ENCODE measurements around the gene ITPRIPL2.

Gene ITPRIPL2

GRCh38 chr16:19123535-19124178 is 9.9 kb downstream of the ITPRIPL2 start:
- no peak for DNase-seq

- no peak for DNase-seq
Observed at GRCh38 chr16:19126300-19126699, 12.5 kb downstream of the ITPRIPL2 start.

- DNase-seq, result no peak
Observed at GRCh38 chr16:19127205-19127604, 13.4 kb downstream of the ITPRIPL2 start.

- DNase-seq, result no peak
Observed at GRCh38 chr16:19127674-19128131, 13.9 kb downstream of the ITPRIPL2 start.

- DNase-seq, result no peak
Observed at GRCh38 chr16:19128454-19129200, 14.9 kb downstream of the ITPRIPL2 start.

- DNase-seq, result no peak
Observed at GRCh38 chr16:19130385-19130784, 16.6 kb downstream of the ITPRIPL2 start.

GRCh38 chr16:19130852-19131824 is 17.4 kb downstream of the ITPRIPL2 start:
- peak; percentile 93 for DNase-seq

GRCh38 chr16:19131825-19132218 is 18.1 kb downstream of the ITPRIPL2 start:
- no peak for DNase-seq

- DNase-seq, result no peak
Observed at GRCh38 chr16:19132255-19132654, 18.5 kb downstream of the ITPRIPL2 start.

- no peak for DNase-seq
Observed at GRCh38 chr16:19132898-19133297, 19.1 kb downstream of the ITPRIPL2 start.

GRCh38 chr16:19133600-19133999 is 19.8 kb downstream of the ITPRIPL2 start:
- no peak for DNase-seq

- DNase-seq, result no peak
Observed at GRCh38 chr16:19135201-19135842, 21.6 kb downstream of the ITPRIPL2 start.

- DNase-seq, result peak; percentile 50
Observed at GRCh38 chr16:19135896-19136438, 22.2 kb downstream of the ITPRIPL2 start.

- DNase-seq, result peak; percentile 40
Observed at GRCh38 chr16:19136549-19137196, 22.9 kb downstream of the ITPRIPL2 start.

GRCh38 chr16:19137201-19138128 is 23.7 kb downstream of the ITPRIPL2 start:
- peak; percentile 45 for DNase-seq

- peak; percentile 72 for DNase-seq
Observed at GRCh38 chr16:19138601-19139000, 24.8 kb downstream of the ITPRIPL2 start.

- no peak for DNase-seq
Observed at GRCh38 chr16:19139436-19140091, 25.8 kb downstream of the ITPRIPL2 start.

- no peak for DNase-seq
Observed at GRCh38 chr16:19140396-19140795, 26.6 kb downstream of the ITPRIPL2 start.

- no peak for DNase-seq
Observed at GRCh38 chr16:19142939-19143598, 29.3 kb downstream of the ITPRIPL2 start.

GRCh38 chr16:19143599-19143956 is 29.8 kb downstream of the ITPRIPL2 start:
- no peak for DNase-seq

Data from HCEC 1CT (cell line).